ENCODE measurements around the gene PCP4L1. TPM values are rescaled to one million over a fixed set of nuclear protein-coding genes. Genes with fewer than 3 reads are reported as not detected.

The PCP4L1 gene
- total and polyA plus RNA-seq, 4 donors: 3.6 to 9.3 (median 6.3) TPM

GRCh38 chr1:161290779-161291178 is 32.2 kb downstream of the PCP4L1 start:
- Histone ChIP-seq H3K27ac (ENCODE audit: low read depth in 1 of 2, low read length in 1 of 2) (no peak overlapping the region), H3K9ac (ENCODE audit: insufficient read depth in 1 of 2, low read length in 2 of 2) (no peak overlapping the region), H3K4me3 (no peak overlapping the region), H3K36me3 (ENCODE audit: control insufficient read depth in 4 of 4, insufficient read depth in 4 of 4, low read length in 4 of 4) (no peaks in the 10 kb centered on the region), H3K9me3 (ENCODE audit: control insufficient read depth in 4 of 4, insufficient read depth in 3 of 4, low read length in 3 of 4) (no peaks in the 10 kb centered on the region), H3K27me3 (ENCODE audit: control insufficient read depth in 3 of 3, insufficient read depth in 3 of 3, low read length in 2 of 3) (no peaks in the 10 kb centered on the region), H3K4me1 (ENCODE audit: control insufficient read depth in 5 of 5, insufficient read depth in 5 of 5, low read length in 5 of 5) (no peaks in the 10 kb centered on the region)
- TF ChIP-seq CTCF (IDR thresholded peaks at IDR 0.05; ENCODE audit: control extremely low read depth, extremely low read depth): no peak
- DNase-seq: no peak
- WGBS, 2 donors: 93 to 94% methylated on average over 1 of the region's 1 CpG
- ATAC-seq (ENCODE audit: insufficient read depth, low FRiP score): no peak

- Histone ChIP-seq H3K4me3 (no peak overlapping the region), H3K27ac (ENCODE audit: low read depth in 1 of 2, low read length in 1 of 2) (no peak overlapping the region), H3K9me3 (ENCODE audit: control insufficient read depth in 4 of 4, insufficient read depth in 3 of 4, low read length in 3 of 4) (no peaks in the 10 kb centered on the region), H3K9ac (ENCODE audit: insufficient read depth in 1 of 2, low read length in 2 of 2) (no peak overlapping the region), H3K36me3 (ENCODE audit: control insufficient read depth in 4 of 4, insufficient read depth in 4 of 4, low read length in 4 of 4) (no peaks in the 10 kb centered on the region), H3K27me3 (ENCODE audit: control insufficient read depth in 3 of 3, insufficient read depth in 3 of 3, low read length in 2 of 3) (no peaks in the 10 kb centered on the region), H3K4me1 (ENCODE audit: control insufficient read depth in 5 of 5, insufficient read depth in 5 of 5, low read length in 5 of 5) (no peaks in the 10 kb centered on the region)
- ATAC-seq (ENCODE audit: insufficient read depth, low FRiP score): no peak
- DNase-seq: no peak
- no peak for TF ChIP-seq CTCF (IDR thresholded peaks at IDR 0.05; ENCODE audit: control extremely low read depth, extremely low read depth)
These were observed 38.9 kb downstream of the PCP4L1 start for GRCh38 chr1:161297415-161297814.

- no peaks in the 10 kb centered on the region for H3K27me3 ChIP-seq (ENCODE audit: control insufficient read depth in 3 of 3, insufficient read depth in 3 of 3, low read length in 2 of 3)
- H3K9ac ChIP-seq (ENCODE audit: insufficient read depth in 1 of 2, low read length in 2 of 2): no peak overlapping the region
- no peak overlapping the region for H3K4me3 ChIP-seq
- DNase-seq (no peak), ATAC-seq (ENCODE audit: insufficient read depth, low FRiP score) (no peak)
- 75 to 86% methylated on average over 6 of the region's 6 CpGs for WGBS, 2 donors
- no peaks in the 10 kb centered on the region for H3K9me3 ChIP-seq (ENCODE audit: control insufficient read depth in 4 of 4, insufficient read depth in 3 of 4, low read length in 3 of 4)
- no peak for TF ChIP-seq CTCF (IDR thresholded peaks at IDR 0.05; ENCODE audit: control extremely low read depth, extremely low read depth)
- H3K36me3 ChIP-seq (ENCODE audit: control insufficient read depth in 4 of 4, insufficient read depth in 4 of 4, low read length in 4 of 4): no peaks in the 10 kb centered on the region
- no peak overlapping the region for H3K27ac ChIP-seq (ENCODE audit: low read depth in 1 of 2, low read length in 1 of 2)
- H3K4me1 ChIP-seq (ENCODE audit: control insufficient read depth in 5 of 5, insufficient read depth in 5 of 5, low read length in 5 of 5): no peaks in the 10 kb centered on the region
These were observed 39.6 kb downstream of the PCP4L1 start for GRCh38 chr1:161298116-161298515.

- Histone ChIP-seq H3K9ac (ENCODE audit: insufficient read depth in 1 of 2, low read length in 2 of 2) (no peak overlapping the region), H3K4me1 (ENCODE audit: control insufficient read depth in 5 of 5, insufficient read depth in 5 of 5, low read length in 5 of 5) (no peaks in the 10 kb centered on the region), H3K36me3 (ENCODE audit: control insufficient read depth in 4 of 4, insufficient read depth in 4 of 4, low read length in 4 of 4) (no peaks in the 10 kb centered on the region), H3K4me3 (no peak overlapping the region), H3K27me3 (ENCODE audit: control insufficient read depth in 3 of 3, insufficient read depth in 3 of 3, low read length in 2 of 3) (no peaks in the 10 kb centered on the region), H3K27ac (ENCODE audit: low read depth in 1 of 2, low read length in 1 of 2) (no peak overlapping the region), H3K9me3 (ENCODE audit: control insufficient read depth in 4 of 4, insufficient read depth in 3 of 4, low read length in 3 of 4) (no peaks in the 10 kb centered on the region)
- WGBS, 2 donors: 65 to 75% methylated on average over 8 to 9 of the region's 9 CpGs
- TF ChIP-seq CTCF (IDR thresholded peaks at IDR 0.05; ENCODE audit: control extremely low read depth, extremely low read depth): no peak
- ATAC-seq (ENCODE audit: insufficient read depth, low FRiP score): no peak
- DNase-seq: no peak
These were observed 40.8 kb downstream of the PCP4L1 start for GRCh38 chr1:161299347-161299746.
